Measurements from ENCODE around the gene RNF6.

Gene RNF6

GRCh38 chr13:26247608-26248007, 25.5 kb upstream of the RNF6 start:
- no peak for TF ChIP-seq CTCF (IDR thresholded peaks at IDR 0.05; ENCODE audit: low read depth, low read length)
- H3K4me3 ChIP-seq (replicated peaks in 1 of 2; ENCODE audit: low read depth in 2 of 2, low read length in 2 of 2) = no peak overlapping the region
- DNase-seq (ENCODE audit: low read depth in 2 of 2) = peak in 1 of 2 donors; percentile 13

- no peak for TF ChIP-seq CTCF (IDR thresholded peaks at IDR 0.05; ENCODE audit: low read depth, low read length)
- no peak for DNase-seq (ENCODE audit: low read depth in 2 of 2)
- H3K4me3 ChIP-seq (replicated peaks in 1 of 2; ENCODE audit: low read depth in 2 of 2, low read length in 2 of 2) = no peak overlapping the region
These were observed 24.9 kb upstream of the RNF6 start for GRCh38 chr13:26247011-26247410.

GRCh38 chr13:26246154-26246553, 24.0 kb upstream of the RNF6 start:
- TF ChIP-seq CTCF (IDR thresholded peaks at IDR 0.05; ENCODE audit: low read depth, low read length) = no peak
- no peak for DNase-seq (ENCODE audit: low read depth in 2 of 2)
- H3K4me3 ChIP-seq (replicated peaks in 1 of 2; ENCODE audit: low read depth in 2 of 2, low read length in 2 of 2) = no peak overlapping the region

GRCh38 chr13:26236296-26236695, 14.2 kb upstream of the RNF6 start:
- peak in 1 of 2 donors; percentile 19 for DNase-seq (ENCODE audit: low read depth in 2 of 2)

GRCh38 chr13:26230703-26231102, 8.6 kb upstream of the RNF6 start:
- no peak for TF ChIP-seq CTCF (IDR thresholded peaks at IDR 0.05; ENCODE audit: low read depth, low read length)
- DNase-seq (ENCODE audit: low read depth in 2 of 2) = no peak
- no peak overlapping the region for H3K4me3 ChIP-seq (replicated peaks in 1 of 2; ENCODE audit: low read depth in 2 of 2, low read length in 2 of 2)

More at GRCh38 chr13:26236296-26236695, 14.2 kb upstream of the RNF6 start:
- no peak overlapping the region for H3K4me3 ChIP-seq (replicated peaks in 1 of 2; ENCODE audit: low read depth in 2 of 2, low read length in 2 of 2)
- TF ChIP-seq CTCF (IDR thresholded peaks at IDR 0.05; ENCODE audit: low read depth, low read length) = no peak

GRCh38 chr13:26229080-26229615, 7.0 kb upstream of the RNF6 start:
- no peak overlapping the region for H3K4me3 ChIP-seq (replicated peaks in 1 of 2; ENCODE audit: low read depth in 2 of 2, low read length in 2 of 2)

More at GRCh38 chr13:26229080-26229615, 7.0 kb upstream of the RNF6 start:
- DNase-seq (ENCODE audit: low read depth in 2 of 2) = no peak
- no peak for TF ChIP-seq CTCF (IDR thresholded peaks at IDR 0.05; ENCODE audit: low read depth, low read length)
